HL-60 (cell line): ENCODE data around the gene GSG1L2.

ENCODE experiments used
- CTCF ChIP-seq: IDR thresholded peaks from one replicate; pipeline ENCODE4 v1.5.1; 2011; ENCODE audit warnings: low read length, control low read depth, inconsistent platforms; ENCODE audit not compliant: insufficient read depth
- GABPA ChIP-seq: IDR thresholded peaks from 2 replicates; pipeline ENCODE4 v1.6.1; 2012; ENCODE audit warnings: low read depth
- POLR2AphosphoS5 ChIP-seq: IDR thresholded peaks from 2 replicates; pipeline ENCODE4 v1.6.1; 2012; ENCODE audit warnings: low read depth
- REST ChIP-seq: IDR thresholded peaks from 2 replicates; pipeline ENCODE4 v1.6.1; 2012; ENCODE audit warnings: low read depth; ENCODE audit not compliant: insufficient replicate concordance

- no peak for TF ChIP-seq CTCF
- no peak for TF ChIP-seq POLR2AphosphoS5
- no peak for TF ChIP-seq GABPA
- TF ChIP-seq REST, result no peak
Measured at GRCh38 chr17:9862949-9863348, 41.1 kb upstream of the GSG1L2 start.
